HL-60 (cell line): ENCODE measurements around the gene WDR13.

Experiments
- DNase-seq, 2 experiments: peaks; one replicate each; pipeline ENCODE4 v3.0.0-alpha.2; 2010 to 2020; ENCODE audit warnings: low read depth in 1 of 2, low spot score in 1 of 2
- H3K27ac ChIP-seq: fragments of 250-450 bp; sonication (Bioruptor Pico); replicated peaks from 2 replicates; pipeline ENCODE4 v1.5.1; 2020; ENCODE audit warnings: mild to moderate bottlenecking, moderate library complexity
- H3K27me3 ChIP-seq: fragments of 250-450 bp; sonication (Bioruptor Pico); 2 replicates; pipeline ENCODE4 v1.5.1; 2021; ENCODE audit warnings: mild to moderate bottlenecking, moderate library complexity; ENCODE audit not compliant: insufficient read depth, poor library complexity, severe bottlenecking
- H3K4me3 ChIP-seq: replicated peaks from 2 replicates; pipeline ENCODE4 v1.5.1; 2011; ENCODE audit warnings: mild to moderate bottlenecking, control low read depth, low read length; ENCODE audit not compliant: insufficient read depth
- CTCF ChIP-seq: IDR thresholded peaks from one replicate; pipeline ENCODE4 v1.5.1; 2011; ENCODE audit warnings: low read length, control low read depth, inconsistent platforms; ENCODE audit not compliant: insufficient read depth
- GABPA ChIP-seq: IDR thresholded peaks from 2 replicates; pipeline ENCODE4 v1.6.1; 2012; ENCODE audit warnings: low read depth
- POLR2AphosphoS5 ChIP-seq: IDR thresholded peaks from 2 replicates; pipeline ENCODE4 v1.6.1; 2012; ENCODE audit warnings: low read depth
- REST ChIP-seq: IDR thresholded peaks from 2 replicates; pipeline ENCODE4 v1.6.1; 2012; ENCODE audit warnings: low read depth; ENCODE audit not compliant: insufficient replicate concordance
- SPI1 ChIP-seq: IDR thresholded peaks from 2 replicates; pipeline ENCODE4 v1.6.1; 2012; ENCODE audit warnings: low read depth, mild to moderate bottlenecking, borderline replicate concordance

WDR13 gene

GRCh38 chrX:48613502-48614160, 16.3 kb downstream of the WDR13 start:
- Histone ChIP-seq H3K27me3 (no peaks in the 10 kb centered on the region), H3K27ac (no peak overlapping the region), H3K4me3 (no peak overlapping the region)
- no peak for DNase-seq
- no peak for TF ChIP-seq CTCF
- no peak for TF ChIP-seq REST
- no peak for TF ChIP-seq POLR2AphosphoS5
- TF ChIP-seq GABPA: no peak
- TF ChIP-seq SPI1: no peak

- peak; percentile 20 to 61 for DNase-seq
- H3K27me3 ChIP-seq: no peaks in the 10 kb centered on the region
- no peak overlapping the region for H3K4me3 ChIP-seq
- no peak for TF ChIP-seq GABPA
- TF ChIP-seq SPI1: peak; percentile 33; the same call in 1 of the 2 replicates
- no peak for TF ChIP-seq POLR2AphosphoS5
- H3K27ac ChIP-seq: peak overlapping the region; percentile 24; the same call in 1 of the 2 replicates
Observed at GRCh38 chrX:48616576-48616975, 19.3 kb downstream of the WDR13 start.

- no peaks in the 10 kb centered on the region for H3K27me3 ChIP-seq
- no peak overlapping the region for H3K4me3 ChIP-seq
- no peak for TF ChIP-seq REST
- TF ChIP-seq SPI1: no peak
- no peak for TF ChIP-seq POLR2AphosphoS5
- no peak for TF ChIP-seq CTCF
- no peak for TF ChIP-seq GABPA
- no peak for DNase-seq
- no peak overlapping the region for H3K27ac ChIP-seq
Observed at GRCh38 chrX:48617542-48618340, 20.4 kb downstream of the WDR13 start.
